Endodermal cell (in vitro differentiated cells): ENCODE results near the gene PRR12. TPM values are rescaled to one million over a fixed set of nuclear protein-coding genes. Genes with fewer than 3 reads are reported as not detected.

Experiments used
- DNase-seq: peaks from one replicate; pipeline ENCODE4 v3.0.0-alpha.2; 2017
- H3K27ac ChIP-seq: 2 replicates; pipeline ENCODE4 v1.5.1; 2013; ENCODE audit warnings: mild to moderate bottlenecking, low read depth, low read length, moderate library complexity
- H3K27me3 ChIP-seq: 2 replicates; pipeline ENCODE4 v1.6.1; 2013; ENCODE audit warnings: mild to moderate bottlenecking, low read length, moderate library complexity; ENCODE audit not compliant: insufficient read depth, control insufficient read depth, poor library complexity, severe bottlenecking
- H3K36me3 ChIP-seq: 2 replicates; pipeline ENCODE4 v1.7.0; 2013; ENCODE audit warnings: mild to moderate bottlenecking, low read length, moderate library complexity; ENCODE audit not compliant: control insufficient read depth, insufficient read depth
- H3K4me1 ChIP-seq: one replicate; pipeline ENCODE4 v1.7.0; 2013; ENCODE audit warnings: low read length; ENCODE audit not compliant: control insufficient read depth, insufficient read depth
- H3K4me3 ChIP-seq: 2 replicates; pipeline ENCODE4 v1.5.1; 2013; ENCODE audit warnings: mild to moderate bottlenecking, low read length, moderate library complexity
- H3K9ac ChIP-seq: 2 replicates; pipeline ENCODE4 v1.6.1; 2013; ENCODE audit warnings: mild to moderate bottlenecking, low read length, moderate library complexity; ENCODE audit not compliant: poor library complexity, severe bottlenecking; ENCODE audit errors: extremely low read depth
- H3K9me3 ChIP-seq: 2 replicates; pipeline ENCODE4 v1.6.1; 2013; ENCODE audit warnings: mild to moderate bottlenecking, low read length, moderate library complexity; ENCODE audit not compliant: control insufficient read depth
- H3K27ac Mint-ChIP-seq: 2 replicates; pipeline ENCODE4 v1.8.0; 2020; ENCODE audit warnings: mixed read lengths
- H3K27me3 Mint-ChIP-seq: 2 replicates; pipeline ENCODE4 v1.8.0; 2021; ENCODE audit warnings: mild to moderate bottlenecking, mixed read lengths; ENCODE audit not compliant: insufficient read depth
- H3K36me3 Mint-ChIP-seq: 2 replicates; pipeline ENCODE4 v1.8.0; 2020; ENCODE audit warnings: low read depth, mixed read lengths
- H3K4me1 Mint-ChIP-seq: 2 replicates; pipeline ENCODE4 v1.8.0; 2020; ENCODE audit warnings: mixed read lengths
- H3K4me3 Mint-ChIP-seq: 2 replicates; pipeline ENCODE4 v1.8.0; 2020; ENCODE audit warnings: mild to moderate bottlenecking, moderate library complexity, mixed read lengths
- H3K9me3 Mint-ChIP-seq: 2 replicates; pipeline ENCODE4 v1.8.0; 2020; ENCODE audit warnings: mild to moderate bottlenecking, mixed read lengths
- WGBS, 2 experiments: methylation state at CpG; one replicate each; pipeline versions ENCODE4 v1.1.5 to v1.1.7; 2013; ENCODE audit warnings: missing lambda C conversion rate in 2 of 2, mixed read lengths in 1 of 2; ENCODE audit not compliant: insufficient coverage in 1 of 2, insufficient read length in 1 of 2; 5-methylcytosine and 5-hydroxymethylcytosine counted together
- total RNA-seq, 2 donors: library from RNA; stranded (reverse); fragmentation: NEBNext Ultra II Directional in 1 of 2; extraction: Animal tissue kit (Norgen Biotek cat#: 25700) in 1 of 2; gene quantifications; 2 replicates in 1 of 2; 3 replicates in 1 of 2; pipeline ENCODE4 v1.2.1, GENCODE V29; 2021
- TF ChIP-seq, protein P1 (sequence below): fragments of 200-600 bp; sonication (generic); conservative IDR thresholded peaks from 2 replicates; pipeline ENCODE4 v1.5.0; 2021; ENCODE audit warnings: antibody characterized with exemption, mild to moderate bottlenecking

Gene PRR12
- total RNA-seq, 2 donors from 2014 or later: 67.6 to 69.6 TPM

DNA sequence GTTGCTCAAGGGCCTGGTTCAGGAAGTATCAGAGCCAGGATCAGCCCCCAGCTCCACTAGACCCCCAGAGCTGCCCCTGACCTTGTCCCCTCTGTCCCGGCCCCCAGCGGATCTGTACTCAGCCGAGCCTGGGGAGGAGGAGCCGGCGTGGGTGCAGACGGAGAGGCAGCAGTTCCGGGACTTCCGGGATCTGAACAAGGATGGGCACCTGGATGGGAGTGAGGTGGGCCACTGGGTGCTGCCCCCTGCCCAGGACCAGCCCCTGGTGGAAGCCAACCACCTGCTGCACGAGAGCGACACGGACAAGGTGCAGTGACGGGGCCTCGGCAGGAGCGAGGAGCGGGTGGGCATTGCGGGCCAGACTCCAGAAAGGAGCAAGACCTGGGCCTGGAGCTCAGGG is 48.5 kb upstream of the PRR12 start:
- H3K27ac ChIP-seq: no peak overlapping the region
- WGBS, 2 experiments: 86 to 93% methylated on average over 12 to 16 of the region's 16 CpGs
- no peaks in the 10 kb centered on the region for H3K4me1 ChIP-seq
- Mint-ChIP-seq H3K9me3 (no peaks in the 10 kb centered on the region), H3K27ac (no peak overlapping the region), H3K27me3 (no peaks in the 10 kb centered on the region), H3K4me3 (no peak overlapping the region), H3K4me1 (peaks cover 2% of the 10 kb centered on the region), H3K36me3 (peaks cover 9% of the 10 kb centered on the region)
- no peak for DNase-seq
- H3K4me3 ChIP-seq: no peak overlapping the region
- H3K9ac ChIP-seq: no peak overlapping the region
- no peaks in the 10 kb centered on the region for H3K9me3 ChIP-seq
- no peaks in the 10 kb centered on the region for H3K36me3 ChIP-seq
- H3K27me3 ChIP-seq: no peaks in the 10 kb centered on the region
- TF ChIP-seq, protein P1, sequence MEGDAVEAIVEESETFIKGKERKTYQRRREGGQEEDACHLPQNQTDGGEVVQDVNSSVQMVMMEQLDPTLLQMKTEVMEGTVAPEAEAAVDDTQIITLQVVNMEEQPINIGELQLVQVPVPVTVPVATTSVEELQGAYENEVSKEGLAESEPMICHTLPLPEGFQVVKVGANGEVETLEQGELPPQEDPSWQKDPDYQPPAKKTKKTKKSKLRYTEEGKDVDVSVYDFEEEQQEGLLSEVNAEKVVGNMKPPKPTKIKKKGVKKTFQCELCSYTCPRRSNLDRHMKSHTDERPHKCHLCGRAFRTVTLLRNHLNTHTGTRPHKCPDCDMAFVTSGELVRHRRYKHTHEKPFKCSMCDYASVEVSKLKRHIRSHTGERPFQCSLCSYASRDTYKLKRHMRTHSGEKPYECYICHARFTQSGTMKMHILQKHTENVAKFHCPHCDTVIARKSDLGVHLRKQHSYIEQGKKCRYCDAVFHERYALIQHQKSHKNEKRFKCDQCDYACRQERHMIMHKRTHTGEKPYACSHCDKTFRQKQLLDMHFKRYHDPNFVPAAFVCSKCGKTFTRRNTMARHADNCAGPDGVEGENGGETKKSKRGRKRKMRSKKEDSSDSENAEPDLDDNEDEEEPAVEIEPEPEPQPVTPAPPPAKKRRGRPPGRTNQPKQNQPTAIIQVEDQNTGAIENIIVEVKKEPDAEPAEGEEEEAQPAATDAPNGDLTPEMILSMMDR: no peak

DNA sequence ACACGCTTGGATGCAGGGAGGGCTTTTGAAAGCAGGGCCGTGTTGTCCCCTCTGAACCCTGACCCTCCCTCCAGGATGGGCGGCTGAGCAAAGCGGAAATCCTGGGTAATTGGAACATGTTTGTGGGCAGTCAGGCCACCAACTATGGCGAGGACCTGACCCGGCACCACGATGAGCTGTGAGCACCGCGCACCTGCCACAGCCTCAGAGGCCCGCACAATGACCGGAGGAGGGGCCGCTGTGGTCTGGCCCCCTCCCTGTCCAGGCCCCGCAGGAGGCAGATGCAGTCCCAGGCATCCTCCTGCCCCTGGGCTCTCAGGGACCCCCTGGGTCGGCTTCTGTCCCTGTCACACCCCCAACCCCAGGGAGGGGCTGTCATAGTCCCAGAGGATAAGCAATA is 48.0 kb upstream of the PRR12 start:
- Mint-ChIP-seq H3K9me3 (no peaks in the 10 kb centered on the region), H3K27ac (no peak overlapping the region), H3K4me1 (peaks cover 2% of the 10 kb centered on the region), H3K36me3 (peaks cover 9% of the 10 kb centered on the region), H3K4me3 (no peak overlapping the region), H3K27me3 (no peaks in the 10 kb centered on the region)
- H3K27ac ChIP-seq: no peak overlapping the region
- no peaks in the 10 kb centered on the region for H3K36me3 ChIP-seq
- H3K9ac ChIP-seq: no peak overlapping the region
- H3K9me3 ChIP-seq: no peaks in the 10 kb centered on the region
- H3K4me1 ChIP-seq: no peaks in the 10 kb centered on the region
- H3K4me3 ChIP-seq: no peak overlapping the region
- TF ChIP-seq, protein P1: no peak
- WGBS, 2 experiments: 90 to 94% methylated on average over 5 to 14 of the region's 14 CpGs
- no peaks in the 10 kb centered on the region for H3K27me3 ChIP-seq
- DNase-seq: no peak

DNA sequence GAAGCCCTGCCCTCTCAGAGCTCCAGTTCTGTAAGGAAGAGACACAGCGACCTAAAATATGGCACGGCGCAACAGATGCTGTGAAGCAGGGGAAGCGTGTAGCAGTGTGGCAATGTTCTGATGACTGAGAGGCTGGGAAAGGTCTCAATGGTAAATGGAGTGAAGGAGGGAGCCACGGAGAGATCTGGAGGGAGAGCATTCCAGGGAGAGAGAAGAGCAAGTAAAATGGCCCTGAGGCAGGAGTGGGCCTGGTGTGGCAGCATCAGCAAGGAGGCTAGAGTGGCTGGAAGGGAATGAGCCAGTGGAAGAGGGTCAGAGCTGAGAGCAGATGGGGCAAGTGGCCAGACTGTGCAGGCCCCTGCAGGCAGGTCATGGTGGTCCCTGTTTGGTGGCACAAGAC is 46.8 kb upstream of the PRR12 start:
- 92 to 93% methylated on average over 5 of the region's 5 CpGs for WGBS, 2 experiments
- no peaks in the 10 kb centered on the region for H3K27me3 Mint-ChIP-seq
- DNase-seq: no peak
- no peak overlapping the region for H3K4me3 Mint-ChIP-seq
- H3K9me3 Mint-ChIP-seq: no peaks in the 10 kb centered on the region
- Histone ChIP-seq H3K9ac (no peak overlapping the region), H3K4me3 (no peak overlapping the region), H3K9me3 (no peaks in the 10 kb centered on the region), H3K27me3 (no peaks in the 10 kb centered on the region), H3K36me3 (no peaks in the 10 kb centered on the region), H3K27ac (no peak overlapping the region), H3K4me1 (no peaks in the 10 kb centered on the region)
- H3K4me1 Mint-ChIP-seq: peaks cover 2% of the 10 kb centered on the region
- H3K27ac Mint-ChIP-seq: no peak overlapping the region
- TF ChIP-seq, protein P1: no peak
- peaks cover 4% of the 10 kb centered on the region for H3K36me3 Mint-ChIP-seq
